HG03039 (cell line): ENCODE data around the gene FAM167B.
A peak's percentile ranks its signal among the peaks of the same experiment; 100 is the strongest.

ENCODE experiments used
- ATAC-seq: cut with Tn5 transposase; IDR thresholded peaks from one replicate; pipeline ENCODE4 v1.9.1; 2021; ENCODE audit warnings: mild to moderate bottlenecking, moderate library complexity; ENCODE audit not compliant: unreplicated experiment

Gene FAM167B

GRCh38 chr1:32221980-32222755 is 24.9 kb upstream of the FAM167B start, which contains the start of the genes EIF3I and TMEM234:
TSS of gene EIF3I (plus strand) at chr1:32222407. CDS start at chr1:32222442, 35 bp downstream.
TSS of gene TMEM234 (minus strand) at chr1:32222353. CDS start at chr1:32222322, 31 bp downstream.
- ATAC-seq = peak; percentile 89

GRCh38 chr1:32223683-32224082 is 23.3 kb upstream of the FAM167B start:
- no peak for ATAC-seq

DNA sequence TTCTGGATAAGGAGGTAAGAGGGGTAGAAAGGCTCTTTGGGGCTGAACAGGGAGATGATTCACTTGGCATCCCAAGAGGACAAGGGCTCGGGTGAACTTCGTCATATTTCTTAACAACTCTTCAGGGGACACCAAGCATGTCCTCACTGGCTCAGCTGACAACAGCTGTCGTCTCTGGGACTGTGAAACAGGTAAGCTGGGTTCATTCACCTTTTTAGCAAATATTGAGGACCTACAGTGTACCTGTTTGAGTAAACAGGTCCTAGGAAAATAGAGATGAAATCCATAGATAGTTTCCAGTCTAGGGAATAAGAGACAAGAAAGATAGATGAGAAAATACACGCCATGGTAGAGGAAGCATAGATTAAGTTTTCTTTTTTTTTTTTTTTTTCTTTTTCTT is 22.7 kb upstream of the FAM167B start:
- ATAC-seq = no peak

GRCh38 chr1:32228771-32229170 is 18.3 kb upstream of the FAM167B start:
- ATAC-seq = no peak

DNA sequence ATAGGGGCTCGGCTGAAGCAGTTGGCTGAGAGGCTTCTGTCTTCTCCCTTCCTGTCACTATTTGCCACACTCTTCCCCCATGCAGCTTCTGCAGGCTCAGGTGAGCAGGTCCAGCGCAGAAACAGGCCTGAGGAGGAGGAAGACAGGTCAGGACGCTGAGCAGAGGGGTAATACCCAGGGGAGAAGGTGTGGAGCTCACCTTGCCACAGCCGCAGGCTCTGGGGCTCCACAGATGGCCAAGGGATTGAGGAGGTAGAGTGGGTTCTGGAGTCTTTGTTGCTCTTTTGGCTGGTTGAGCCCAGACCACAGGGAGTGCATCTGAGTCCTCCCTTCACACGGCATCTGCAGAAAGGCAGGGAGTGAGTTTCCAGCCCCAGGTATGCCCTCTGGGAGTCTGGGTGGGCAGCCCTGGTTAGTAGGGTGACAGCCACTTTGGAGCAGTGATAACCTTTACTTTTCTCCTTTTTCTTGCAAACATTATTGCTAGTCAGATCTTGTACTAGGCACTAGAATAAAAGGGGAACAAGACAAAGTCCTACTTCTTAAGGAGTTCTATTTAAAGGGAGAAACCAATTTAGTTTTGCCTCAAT is 15.1 kb upstream of the FAM167B start:
- no peak for ATAC-seq

DNA sequence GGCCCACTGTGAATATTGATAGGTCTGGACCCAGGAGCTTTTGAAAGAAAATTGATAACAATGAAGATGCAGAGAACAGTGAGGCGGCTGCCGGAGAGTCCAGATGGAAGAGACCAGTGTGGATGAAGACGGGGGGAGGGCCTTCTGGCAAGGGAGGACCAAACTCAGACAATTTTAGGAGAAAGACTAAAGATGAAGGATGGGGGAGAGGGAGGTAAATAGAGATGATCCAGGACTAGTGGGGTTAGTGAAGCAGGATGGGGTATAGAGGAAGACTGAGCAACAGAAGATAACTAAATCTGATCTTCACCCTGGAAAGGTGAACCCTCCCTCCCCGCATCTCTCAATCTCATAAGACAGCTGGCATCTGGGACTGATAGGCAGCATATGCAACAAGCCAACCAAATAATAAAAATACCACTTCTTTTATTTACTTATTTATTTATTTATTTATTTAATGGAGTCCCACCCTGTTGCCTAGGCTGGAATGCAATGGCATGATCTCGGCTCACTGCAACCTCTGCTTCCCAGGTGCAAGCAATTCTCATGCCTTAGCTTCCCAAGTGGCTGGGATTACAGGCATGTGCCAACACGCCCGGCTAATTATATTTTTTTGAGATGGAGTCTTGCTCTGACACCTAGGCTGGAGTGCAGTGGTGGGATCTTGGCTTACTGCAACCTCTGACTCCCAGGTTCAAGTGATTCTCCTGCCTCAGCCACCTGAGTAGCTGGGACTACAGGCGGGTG is 14.3 kb upstream of the FAM167B start:
- no peak for ATAC-seq

- ATAC-seq = no peak
Measured at GRCh38 chr1:32234792-32235191, 12.2 kb upstream of the FAM167B start.

DNA sequence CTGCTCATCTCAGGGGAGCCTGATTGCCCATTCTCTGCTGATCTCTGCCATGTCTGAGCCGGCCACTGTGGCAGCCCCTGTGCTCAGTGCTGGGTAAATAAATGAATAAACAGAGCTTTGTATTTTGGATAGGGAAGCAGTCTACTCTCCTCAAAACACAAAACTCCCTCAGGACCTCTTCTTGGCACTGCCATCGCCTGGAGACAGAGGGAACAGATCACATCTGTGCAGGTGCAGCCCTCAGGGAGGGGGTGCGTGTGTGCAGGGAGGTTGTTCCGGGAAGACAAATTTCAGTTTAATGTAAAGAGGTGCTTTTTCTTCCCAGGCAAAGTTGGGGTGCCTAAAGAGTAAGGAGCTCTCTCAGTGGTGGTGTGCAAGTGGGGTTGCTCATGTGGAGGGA is 7.7 kb upstream of the FAM167B start:
- no peak for ATAC-seq

DNA sequence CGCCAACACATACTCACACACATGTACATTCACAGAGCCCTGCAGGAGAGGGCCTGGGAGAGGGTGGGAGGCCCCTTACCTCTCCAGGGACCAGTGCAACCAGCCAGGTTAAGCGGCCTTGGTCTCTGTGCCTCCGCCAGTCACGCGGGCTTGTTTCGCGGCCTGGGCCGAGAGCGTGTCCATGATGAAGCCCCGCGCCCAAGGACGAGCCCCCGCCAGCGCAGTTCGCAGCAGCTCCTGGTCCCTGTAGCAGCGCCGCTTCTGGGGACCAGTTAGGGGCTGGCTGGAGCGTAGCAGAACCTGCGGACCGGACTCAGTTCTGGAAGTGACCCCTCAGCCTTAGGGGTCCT is 7.3 kb upstream of the FAM167B start:
- no peak for ATAC-seq

- no peak for ATAC-seq
Measured at GRCh38 chr1:32240140-32240951, 6.7 kb upstream of the FAM167B start.

GRCh38 chr1:32241001-32241763 is 5.8 kb upstream of the FAM167B start:
- peak; percentile 36 for ATAC-seq

- no peak for ATAC-seq
Measured at GRCh38 chr1:32242341-32242851, 4.6 kb upstream of the FAM167B start.

GRCh38 chr1:32247452-32247851 is 430 bp downstream of the FAM167B start:
- no peak for ATAC-seq

GRCh38 chr1:32247983-32248889 is 1.2 kb downstream of the FAM167B start:
- ATAC-seq = no peak

- ATAC-seq = peak; percentile 35
Measured at GRCh38 chr1:32249831-32250525, 3.0 kb downstream of the FAM167B start.

- ATAC-seq = no peak
Measured at GRCh38 chr1:32250893-32251716, 4.1 kb downstream of the FAM167B start, which contains the start of gene LCK. TSS of gene LCK (plus strand) at chr1:32251265. CDS start at chr1:32274330, 23,065 bp downstream.
